Pulmonary artery endothelial cell (primary cell): ENCODE data around the gene SLC37A1. TPM values are rescaled to one million over a fixed set of nuclear protein-coding genes. Genes with fewer than 3 reads are reported as not detected.
"Not testable (repeated sequence)": the region's sequence is repeated elsewhere in the genome, so short reads cannot be mapped to it uniquely, and the experiment has no call there.

ENCODE experiments used
- DNase-seq: peaks from one replicate; pipeline ENCODE4 v3.0.0-alpha.2; 2011; ENCODE audit warnings: low read depth, low spot score
- total RNA-seq: library from RNA; depleted of rRNA; stranded (reverse); fragments of >200 nt; gene quantifications from 2 replicates; pipeline ENCODE4 v1.2.3, GENCODE V29; 2014

SLC37A1 gene
- total RNA-seq, 1 donor from 2014 or later, result 9.5 TPM

DNA sequence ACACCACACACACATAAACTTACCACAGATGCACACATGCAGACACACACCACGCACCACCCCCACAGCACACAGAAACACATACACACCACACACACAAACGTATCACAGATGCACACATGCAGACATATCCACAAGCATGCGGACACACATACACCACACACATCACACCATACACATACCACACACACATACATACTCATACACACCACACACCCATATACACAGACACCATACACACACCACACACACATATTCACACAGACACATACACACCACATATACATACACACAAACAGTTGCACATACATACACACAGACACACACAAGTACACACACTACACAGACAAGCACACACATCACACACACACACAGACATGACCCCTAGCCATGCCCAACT is 102.3 kb downstream of the SLC37A1 start:
- DNase-seq, result no peak

DNA sequence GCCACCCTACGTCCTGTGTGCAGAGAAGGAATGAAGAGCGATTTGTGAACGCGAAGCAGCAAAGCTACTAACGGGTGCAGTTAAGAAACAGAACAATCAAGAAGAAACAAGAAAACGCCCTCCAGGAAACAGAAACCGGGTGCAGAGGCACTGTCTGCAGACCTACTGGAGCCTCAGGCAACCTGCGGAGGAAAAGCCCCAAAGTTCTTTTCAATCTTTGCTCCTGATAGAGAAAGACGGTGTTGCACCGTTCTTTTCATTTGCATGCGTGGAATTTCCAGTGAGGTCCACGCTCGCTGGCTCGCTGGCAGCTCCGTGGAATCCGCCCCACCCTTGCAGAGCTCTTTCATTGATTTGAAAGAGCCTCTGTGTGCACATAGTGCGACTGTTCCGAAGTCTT is 102.8 kb downstream of the SLC37A1 start:
- DNase-seq, result no peak

DNA sequence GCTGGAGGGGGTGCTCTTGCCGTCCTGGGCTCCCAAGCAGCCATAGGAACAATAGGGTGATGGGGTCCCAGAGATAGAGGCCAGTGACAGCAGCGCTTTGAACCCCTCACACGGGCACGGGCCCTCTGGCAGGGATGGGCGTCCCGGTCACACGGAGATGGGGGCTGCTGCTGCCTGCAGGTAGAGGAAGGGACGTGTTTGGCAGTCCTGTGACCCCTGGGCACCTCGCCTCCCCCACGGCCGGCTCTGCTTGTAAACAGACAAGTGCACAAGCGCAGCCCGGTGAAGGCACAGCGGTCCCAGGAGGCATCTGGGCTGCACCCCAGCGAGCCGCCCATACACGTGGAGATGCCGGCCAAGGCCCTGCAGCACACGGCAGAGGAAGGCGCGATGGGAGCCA is 103.3 kb downstream of the SLC37A1 start:
- no peak for DNase-seq

DNA sequence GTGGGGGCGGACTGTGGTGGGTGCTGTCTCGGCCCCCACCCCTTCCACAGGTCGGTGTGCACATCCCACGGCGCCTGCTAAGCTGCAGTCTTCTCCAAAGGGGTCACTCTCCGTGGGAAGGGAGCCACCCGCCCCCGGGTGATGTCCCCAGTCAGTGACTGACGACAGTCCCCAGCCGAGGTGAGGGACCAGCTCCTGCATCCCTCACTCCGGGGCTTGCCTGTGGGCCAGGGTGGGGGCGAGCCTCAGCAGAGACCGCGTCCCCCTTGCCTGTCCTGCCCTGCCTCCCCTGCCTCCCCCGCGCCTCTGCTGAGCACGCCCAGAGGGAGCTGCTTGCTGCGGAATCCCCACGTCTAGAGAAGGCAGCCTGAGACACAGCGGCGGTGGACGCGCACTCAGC is 103.8 kb downstream of the SLC37A1 start:
- DNase-seq, result no peak

DNA sequence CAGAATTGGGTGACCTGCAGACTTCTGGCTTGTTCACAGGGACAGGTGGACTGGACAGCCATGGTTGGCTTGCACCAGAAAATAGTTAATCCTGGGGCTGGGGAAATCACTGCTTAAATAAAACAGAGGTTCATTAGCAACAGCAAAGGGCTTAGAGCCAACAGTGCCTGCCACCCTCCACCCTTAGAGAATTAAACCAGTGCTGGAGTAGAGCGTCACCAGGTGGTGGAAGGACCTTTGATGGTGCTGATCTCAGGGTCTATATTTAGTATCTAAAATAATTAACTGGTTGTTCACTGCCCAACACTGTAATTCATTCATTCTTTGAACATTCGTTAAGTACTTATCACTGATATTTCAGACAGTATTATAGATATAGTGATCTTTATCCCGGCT is 105.1 kb downstream of the SLC37A1 start:
- DNase-seq, result no peak

DNA sequence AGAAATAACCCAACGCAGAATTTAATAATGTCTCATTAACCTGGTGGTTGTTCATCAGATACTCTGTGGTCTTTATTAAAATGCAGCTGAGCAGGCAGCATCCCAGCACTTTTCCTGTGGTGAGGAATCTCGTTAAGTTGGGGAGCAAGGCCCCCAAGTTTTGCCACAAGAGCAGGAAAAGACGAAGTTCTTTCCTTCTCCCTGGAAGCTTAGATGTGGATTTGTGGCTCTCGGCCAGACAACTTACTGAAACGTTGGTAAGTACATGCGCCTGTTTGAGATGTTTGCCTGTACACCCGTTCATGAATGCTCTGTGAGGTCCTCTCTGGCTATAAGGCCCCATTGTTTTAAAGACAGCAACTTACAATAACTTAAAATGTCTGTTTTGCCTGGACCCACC is 105.5 kb downstream of the SLC37A1 start:
- no peak for DNase-seq

DNA sequence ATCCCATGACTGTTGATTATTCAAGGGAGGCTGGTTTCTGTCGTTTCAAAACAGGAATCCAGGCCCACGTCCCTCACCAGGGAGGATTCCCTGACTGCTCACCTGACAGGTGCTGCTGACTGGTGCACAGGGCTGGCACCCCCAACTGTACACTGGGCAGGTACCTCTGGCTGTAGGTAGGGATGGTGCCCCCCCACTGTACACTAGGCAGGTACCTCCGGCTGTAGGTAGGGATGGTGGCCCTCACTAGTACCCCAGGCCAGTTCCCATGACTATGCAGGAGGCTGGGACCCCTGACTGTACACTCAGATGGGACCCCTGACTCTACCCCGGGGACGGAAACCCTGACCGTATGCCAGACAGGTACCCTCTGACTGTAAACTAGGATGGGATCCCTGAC is 106.2 kb downstream of the SLC37A1 start:
- no peak for DNase-seq

DNA sequence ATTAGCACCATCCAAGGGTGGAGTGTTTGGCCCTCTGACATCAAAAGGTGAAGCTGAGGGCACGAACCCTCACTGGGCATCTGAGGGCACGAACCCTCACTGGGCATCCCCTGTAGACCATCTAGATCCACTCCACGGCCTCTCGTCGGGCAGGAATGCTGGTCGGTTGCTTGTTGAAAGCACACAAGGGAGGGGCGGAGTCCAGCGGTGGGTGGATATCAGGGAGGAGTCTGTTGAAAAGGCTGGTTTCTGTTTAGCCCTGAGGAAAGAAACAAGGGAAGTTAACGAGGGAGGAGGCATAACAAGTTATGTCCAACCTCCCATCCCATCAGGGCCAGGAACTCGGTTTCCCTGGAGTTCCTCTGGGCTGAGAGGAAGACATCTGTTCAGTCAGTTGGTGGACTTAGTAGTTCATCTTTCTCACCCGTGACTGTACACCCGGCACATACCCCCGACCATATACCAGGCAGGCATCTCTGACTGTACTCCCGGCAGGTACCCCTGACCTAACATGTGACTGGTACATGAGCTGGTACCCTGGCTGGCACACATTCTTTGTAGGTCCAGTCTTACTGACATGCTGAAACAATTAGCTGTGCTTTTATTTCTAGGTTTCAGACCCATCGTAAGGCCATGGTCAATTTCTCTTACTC is 107.6 kb downstream of the SLC37A1 start:
- no peak for DNase-seq

DNA sequence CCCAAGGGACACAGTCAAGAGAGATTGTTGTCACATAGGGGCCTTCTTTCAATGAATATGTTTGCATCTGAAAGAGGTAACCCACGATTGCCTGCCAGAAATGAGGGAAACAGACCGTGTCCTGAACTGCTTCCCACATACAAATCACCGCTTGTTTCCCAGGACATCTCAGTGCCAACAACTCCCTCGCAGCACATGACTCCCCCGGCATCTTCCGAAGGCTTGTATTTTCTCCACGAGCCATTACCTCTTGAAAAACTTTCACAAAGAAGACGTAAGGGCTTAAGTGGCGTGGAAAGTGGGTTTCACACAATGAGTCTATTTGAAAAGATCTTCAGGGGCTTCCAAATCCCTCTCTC is 108.1 kb downstream of the SLC37A1 start:
- no peak for DNase-seq

DNA sequence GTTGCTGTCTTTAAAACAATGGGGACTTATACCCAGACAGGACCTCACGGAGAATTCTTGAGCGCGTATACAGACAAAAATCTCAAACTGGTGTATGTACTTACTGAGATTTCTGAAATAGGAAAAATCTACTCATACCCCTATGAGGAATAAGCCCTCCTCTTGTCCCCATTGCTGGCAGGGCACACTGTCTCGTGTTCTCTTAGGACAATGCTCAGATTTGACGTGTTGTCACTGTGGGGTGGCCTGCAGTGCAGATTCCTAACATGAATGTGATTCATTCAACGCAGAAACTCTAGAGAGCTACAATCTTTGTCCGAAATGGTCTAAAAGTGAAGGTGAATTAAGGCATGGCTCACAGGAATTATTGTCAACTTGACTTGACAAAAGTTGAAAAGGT is 108.6 kb downstream of the SLC37A1 start:
- no peak for DNase-seq

DNA sequence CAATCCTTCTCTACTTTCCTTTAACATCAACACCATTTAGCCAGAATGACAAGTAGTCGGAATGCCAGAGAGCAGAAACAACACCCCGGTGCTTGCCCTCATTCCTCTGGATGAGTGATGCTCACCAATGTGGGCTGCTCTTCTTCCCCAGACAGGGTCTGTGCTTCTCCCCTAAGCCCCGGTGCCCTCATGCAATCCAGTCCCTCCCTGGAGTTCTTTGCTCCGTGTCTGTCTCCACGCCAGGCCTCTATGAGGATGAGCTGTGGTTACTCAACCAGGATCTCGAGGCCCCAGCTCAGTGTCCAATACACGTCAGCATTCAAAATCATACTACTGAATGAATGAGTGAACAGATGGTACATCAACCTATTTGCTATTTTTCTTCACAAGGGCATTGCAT is 110.0 kb downstream of the SLC37A1 start:
- DNase-seq, result no peak

DNA sequence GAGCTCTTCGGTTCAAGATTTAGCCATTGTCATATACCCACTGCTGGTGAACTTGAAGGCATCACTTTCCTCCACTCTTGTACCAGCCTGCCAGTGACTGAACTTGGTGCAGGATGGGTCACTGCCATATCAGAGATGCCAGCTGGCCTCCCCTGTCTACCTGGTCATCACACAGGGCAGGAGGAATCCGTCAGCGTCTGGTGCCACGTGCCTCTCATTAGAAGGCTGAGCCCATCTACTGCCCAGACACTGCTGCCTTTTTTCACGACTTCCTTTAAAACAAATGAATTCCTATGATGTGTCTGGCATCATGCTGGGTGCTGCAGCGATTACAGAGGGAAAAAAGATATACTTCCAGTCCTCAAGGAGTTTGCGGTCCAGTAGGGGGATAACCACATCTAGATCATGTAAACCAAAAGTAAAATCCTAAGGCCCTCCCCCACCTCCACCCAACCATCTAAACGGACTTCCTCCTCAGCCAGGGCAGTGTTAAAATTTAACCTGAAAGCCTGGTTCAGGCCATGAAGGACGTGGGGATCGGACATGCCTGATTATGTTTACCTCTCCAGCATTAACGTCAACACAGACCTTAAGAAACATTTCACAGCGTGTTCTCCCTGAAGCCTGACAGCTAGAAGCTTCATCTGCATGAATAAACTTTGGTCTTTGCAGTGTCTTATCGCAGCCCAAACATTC is 110.6 kb downstream of the SLC37A1 start:
- DNase-seq, result no peak

DNA sequence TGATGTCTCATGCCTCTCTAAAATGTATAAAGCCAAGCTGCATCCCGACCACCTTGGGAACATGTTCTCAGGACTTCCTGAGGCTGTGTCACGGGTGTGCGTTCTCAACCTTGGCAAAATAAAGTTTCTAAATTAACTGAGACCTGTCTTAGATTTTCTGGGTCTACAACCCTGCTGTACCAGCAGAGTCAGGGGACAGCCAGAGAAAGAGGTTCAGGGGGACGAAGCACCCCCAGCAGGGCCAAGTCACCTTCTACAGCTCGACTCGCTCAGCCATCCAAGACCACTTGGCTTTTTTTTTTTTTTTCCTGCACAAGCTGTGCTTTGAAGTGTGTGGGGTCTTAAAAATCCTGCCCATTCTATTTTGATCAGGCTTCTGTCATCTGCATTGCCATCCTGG is 111.3 kb downstream of the SLC37A1 start:
- no peak for DNase-seq

DNA sequence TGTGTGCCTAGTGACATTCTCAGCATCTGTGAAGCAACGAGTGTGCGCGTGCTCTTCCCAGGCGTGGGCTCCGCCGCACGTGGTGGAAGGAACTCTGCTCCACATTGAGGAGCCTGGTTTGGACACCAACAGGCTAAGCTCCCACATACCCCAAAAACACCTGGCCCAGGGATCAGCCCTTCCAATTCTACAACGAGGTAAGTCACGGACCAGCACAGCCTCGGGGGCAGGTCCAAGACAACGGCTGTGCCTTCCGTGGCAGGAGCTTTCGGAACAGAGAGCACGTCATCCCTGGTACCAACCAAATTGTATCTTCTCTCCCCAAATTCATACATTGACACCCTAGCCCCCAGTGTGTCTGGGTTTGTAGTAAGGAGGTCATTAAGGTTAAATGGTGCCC is 112.5 kb downstream of the SLC37A1 start:
- DNase-seq, result no peak

DNA sequence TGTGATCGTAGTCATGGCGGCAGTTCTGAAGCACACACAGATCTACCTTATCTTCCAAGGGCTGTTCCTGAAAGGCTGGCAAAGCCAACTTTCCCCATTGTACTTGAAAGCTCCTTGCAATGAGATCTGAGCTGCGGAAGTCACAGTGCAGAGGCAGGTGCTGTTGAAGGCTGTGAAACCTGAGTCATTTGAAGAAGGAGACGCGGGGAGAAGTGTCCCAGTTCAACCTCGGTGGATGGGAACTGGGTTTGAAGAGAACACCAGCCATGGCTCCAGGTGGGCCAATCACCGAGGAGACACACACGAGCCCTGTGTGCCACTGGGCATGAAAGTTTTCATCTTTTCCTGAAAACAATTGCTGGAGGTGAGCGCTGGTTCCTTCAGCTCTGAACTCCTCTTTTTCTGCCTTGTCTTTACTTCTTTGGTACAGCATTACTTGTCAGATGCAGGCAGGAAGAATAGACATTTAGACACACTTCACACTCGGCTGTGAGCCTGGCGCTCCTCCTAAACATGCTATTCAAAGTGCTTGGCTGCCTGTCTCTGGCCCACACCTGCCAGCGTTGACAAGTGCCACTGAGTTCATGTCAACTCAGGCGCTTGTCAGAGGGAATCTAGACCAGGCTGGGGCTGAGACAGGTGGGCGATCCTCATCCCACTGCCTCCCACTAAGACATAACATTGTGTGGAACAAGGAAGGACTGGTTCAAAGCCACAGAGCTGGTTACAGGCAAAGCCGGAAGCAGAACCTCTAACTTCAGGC is 114.1 kb downstream of the SLC37A1 start:
- DNase-seq, result no peak

DNA sequence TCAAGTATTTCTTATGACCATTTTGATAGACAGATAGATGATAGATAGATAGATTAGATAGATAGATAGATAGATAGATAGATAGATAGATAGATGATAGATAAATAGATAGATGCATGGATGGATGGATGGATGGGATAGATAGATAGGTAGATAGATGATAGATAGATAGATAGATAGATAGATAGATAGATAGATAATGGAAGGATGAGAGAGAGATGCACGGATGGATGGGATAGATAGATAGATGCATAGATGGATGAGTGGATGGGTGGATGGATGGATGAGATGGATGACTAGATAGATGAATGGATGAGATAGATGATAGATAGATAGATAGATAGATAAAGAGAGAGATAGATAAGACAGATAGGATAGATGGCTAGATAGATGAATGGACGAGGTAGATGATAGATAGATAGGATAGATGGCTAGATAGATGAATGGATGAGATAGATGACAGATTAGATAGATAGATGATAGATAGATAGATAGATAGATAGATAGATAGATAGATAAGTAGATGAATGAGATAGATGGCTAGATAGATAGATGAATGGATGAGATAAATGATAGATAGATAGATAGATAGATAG is 114.9 kb downstream of the SLC37A1 start:
- not testable (repeated sequence) for DNase-seq

DNA sequence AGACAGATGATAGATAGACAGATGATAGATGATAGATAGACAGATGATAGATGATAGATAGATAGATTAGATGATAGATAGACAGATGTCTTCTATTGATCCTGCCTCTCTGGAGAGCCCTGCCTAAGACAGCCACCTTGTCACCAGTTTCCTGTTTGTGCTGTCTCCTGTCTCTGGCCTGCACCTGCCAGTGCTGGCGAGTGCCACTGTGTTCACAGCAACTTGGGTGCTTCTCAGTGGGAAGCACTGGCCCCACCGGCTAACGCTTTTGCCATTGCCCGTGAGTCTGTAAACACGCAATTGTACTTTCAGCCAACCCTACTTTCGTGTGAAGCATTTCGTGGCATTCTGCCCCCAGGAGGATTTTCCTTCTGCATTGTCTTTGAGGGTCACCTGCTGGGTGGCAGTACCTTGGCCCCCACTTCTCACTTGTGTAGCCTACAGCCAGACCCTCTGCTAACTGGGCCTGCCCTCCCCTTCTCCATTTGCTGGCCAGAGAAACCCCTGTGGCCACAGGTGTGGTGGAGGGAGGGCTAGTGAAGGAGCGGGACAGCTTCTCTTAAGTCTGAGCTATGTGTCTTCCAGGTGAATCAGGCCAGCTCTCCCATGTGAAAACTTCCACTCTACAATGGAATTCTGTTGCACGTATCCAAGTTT is 116.4 kb downstream of the SLC37A1 start:
- no peak for DNase-seq

DNA sequence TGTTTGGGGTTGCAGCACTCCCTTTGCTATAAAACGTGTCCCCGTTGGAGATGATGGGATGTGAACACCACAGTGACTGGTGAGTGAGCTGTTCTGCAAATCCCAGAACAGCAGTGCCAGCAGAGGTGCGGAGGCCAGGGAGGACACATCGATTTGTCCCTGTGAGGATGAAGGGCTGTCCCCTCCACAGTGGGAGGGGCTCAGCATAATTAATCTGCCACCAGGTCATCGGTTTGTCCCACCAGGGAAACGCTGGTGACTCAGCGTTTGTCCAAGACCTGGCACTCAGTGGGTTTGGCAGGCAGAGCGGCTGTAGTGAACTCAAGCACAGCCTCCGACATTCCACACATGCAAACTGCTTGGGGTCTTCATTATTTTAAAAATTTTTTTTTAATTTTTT is 117.0 kb downstream of the SLC37A1 start:
- DNase-seq, result no peak
